HepG2 (cell line): ENCODE measurements around the gene SP7. TPM values are rescaled to one million over a fixed set of nuclear protein-coding genes. Genes with fewer than 3 reads are reported as not detected.
A peak's percentile ranks its signal among the peaks of the same experiment; 100 is the strongest.

Source experiments
- ADNP ChIP-seq: sonication (generic); formaldehyde crosslinking; IDR thresholded peaks from 2 replicates; pipeline ENCODE4 v1.4.0; 2020; ENCODE audit warnings: missing genetic modification reagents
- ATF4 ChIP-seq, 2 experiments: fragments of 450-650 bp in 1 of 2; sonication (generic) in 1 of 2; formaldehyde crosslinking; IDR thresholded peaks; 2 replicates each; pipeline versions ENCODE4 v1.5.0 to v1.8.0; 2020 to 2022; ENCODE audit warnings: mild to moderate bottlenecking in 1 of 2, missing genetic modification reagents in 1 of 2
- CBFB ChIP-seq: sonication (generic); formaldehyde crosslinking; IDR thresholded peaks from 2 replicates; pipeline ENCODE4 v1.4.0; 2020; ENCODE audit warnings: missing genetic modification reagents
- CREBL2 ChIP-seq: sonication (generic); formaldehyde crosslinking; IDR thresholded peaks from 2 replicates; pipeline ENCODE4 v1.8.1; 2023; ENCODE audit warnings: missing genetic modification reagents, mild to moderate bottlenecking, borderline replicate concordance
- DPF2 ChIP-seq: sonication (generic); formaldehyde crosslinking; IDR thresholded peaks from 2 replicates; pipeline ENCODE4 v1.4.0; 2020; ENCODE audit warnings: mild to moderate bottlenecking, low read depth, missing genetic modification reagents, borderline replicate concordance
- GFI1 ChIP-seq: sonication (generic); formaldehyde crosslinking; IDR thresholded peaks from 2 replicates; pipeline ENCODE4 v1.5.0; 2020; ENCODE audit warnings: missing genetic modification reagents, mild to moderate bottlenecking, borderline replicate concordance
- IKZF4 ChIP-seq: sonication (generic); formaldehyde crosslinking; IDR thresholded peaks from 2 replicates; pipeline ENCODE4 v1.5.1; 2020; ENCODE audit warnings: borderline replicate concordance, mild to moderate bottlenecking, low read depth, missing genetic modification reagents; ENCODE audit errors: not compliant biosample characterization
- KDM5B ChIP-seq: sonication (generic); formaldehyde crosslinking; IDR thresholded peaks from 2 replicates; pipeline ENCODE4 v1.4.0; 2020; ENCODE audit warnings: missing genetic modification reagents, mild to moderate bottlenecking, borderline replicate concordance
- KLF12 ChIP-seq: sonication (generic); formaldehyde crosslinking; IDR thresholded peaks from 2 replicates; pipeline ENCODE4 v1.4.0; 2020; ENCODE audit warnings: missing genetic modification reagents, borderline replicate concordance
- NR1H2 ChIP-seq: sonication (generic); formaldehyde crosslinking; IDR thresholded peaks from 2 replicates; pipeline ENCODE4 v1.8.1; 2022; ENCODE audit warnings: low read depth, missing genetic modification reagents, borderline replicate concordance
- NR2F1 ChIP-seq, 2 experiments: fragments of 450-650 bp in 1 of 2; formaldehyde crosslinking in 1 of 2; IDR thresholded peaks; 2 replicates each; pipeline versions ENCODE4 v1.5.0 to v1.6.1; 2016 to 2020; ENCODE audit warnings: mild to moderate bottlenecking in 1 of 2, missing compliant biosample characterization in 1 of 2, missing genetic modification reagents in 1 of 2, moderate library complexity in 1 of 2
- POLR2AphosphoS5 ChIP-seq: IDR thresholded peaks from 2 replicates; pipeline ENCODE4 v1.6.1; 2012; ENCODE audit warnings: low read depth, low read length
- REXO4 ChIP-seq: sonication (generic); formaldehyde crosslinking; IDR thresholded peaks from 2 replicates; pipeline ENCODE4 v1.8.0; 2022; ENCODE audit warnings: missing genetic modification reagents, mild to moderate bottlenecking, borderline replicate concordance
- SIX4 ChIP-seq: sonication (generic); formaldehyde crosslinking; IDR thresholded peaks from 2 replicates; pipeline ENCODE4 v1.4.0; 2020; ENCODE audit warnings: missing genetic modification reagents
- SMAD1 ChIP-seq: sonication (generic); formaldehyde crosslinking; IDR thresholded peaks from 2 replicates; pipeline ENCODE4 v1.4.0; 2020; ENCODE audit warnings: missing genetic modification reagents, low read depth, mild to moderate bottlenecking, borderline replicate concordance
- SMYD3 ChIP-seq: sonication (generic); formaldehyde crosslinking; IDR thresholded peaks from 2 replicates; pipeline ENCODE4 v1.8.1; 2023; ENCODE audit warnings: mild to moderate bottlenecking, missing genetic modification reagents
- SRSF1 ChIP-seq: fragments of 200-400 bp; formaldehyde crosslinking; optimal IDR thresholded peaks from 2 replicates; pipeline ENCODE3; 2017; ENCODE audit warnings: mild to moderate bottlenecking, low read depth, low read length, moderate library complexity
- TBX2 ChIP-seq: sonication (generic); formaldehyde crosslinking; IDR thresholded peaks from 2 replicates; pipeline ENCODE4 v1.5.0; 2020; ENCODE audit warnings: missing genetic modification reagents, mild to moderate bottlenecking, borderline replicate concordance
- UBTF ChIP-seq: sonication (generic); formaldehyde crosslinking; IDR thresholded peaks from 2 replicates; pipeline ENCODE4 v1.4.0; 2020; ENCODE audit warnings: mild to moderate bottlenecking, missing genetic modification reagents
- XBP1 ChIP-seq: sonication (generic); formaldehyde crosslinking; IDR thresholded peaks from 2 replicates; pipeline ENCODE4 v1.5.0; 2020; ENCODE audit warnings: missing genetic modification reagents
- YEATS2 ChIP-seq: sonication (generic); formaldehyde crosslinking; IDR thresholded peaks from 2 replicates; pipeline ENCODE4 v1.4.0; 2020; ENCODE audit warnings: missing genetic modification reagents, borderline replicate concordance
- ZNF225 ChIP-seq: sonication (generic); formaldehyde crosslinking; IDR thresholded peaks from 2 replicates; pipeline ENCODE4 v1.4.0; 2020; ENCODE audit warnings: mild to moderate bottlenecking, missing genetic modification reagents
- ZNF260 ChIP-seq: sonication (generic); formaldehyde crosslinking; IDR thresholded peaks from 2 replicates; pipeline ENCODE4 v1.4.0; 2020; ENCODE audit warnings: missing genetic modification reagents, low read depth, mild to moderate bottlenecking, borderline replicate concordance
- ZNF3 ChIP-seq: IDR thresholded peaks from 2 replicates; pipeline ENCODE4 v1.7.0; 2017; ENCODE audit warnings: inconsistent platforms
- ZNF335 ChIP-seq: sonication (generic); formaldehyde crosslinking; IDR thresholded peaks from 2 replicates; pipeline ENCODE4 v1.4.0; 2020; ENCODE audit warnings: missing genetic modification reagents
- ZNF432 ChIP-seq: sonication (generic); formaldehyde crosslinking; IDR thresholded peaks from 2 replicates; pipeline ENCODE4 v1.5.0; 2020; ENCODE audit warnings: missing genetic modification reagents, mild to moderate bottlenecking, borderline replicate concordance
- ZNF484 ChIP-seq: sonication (generic); formaldehyde crosslinking; IDR thresholded peaks from 2 replicates; pipeline ENCODE4 v1.5.1; 2020; ENCODE audit warnings: mild to moderate bottlenecking, low read depth, missing genetic modification reagents, borderline replicate concordance
- ZNF557 ChIP-seq: sonication (generic); formaldehyde crosslinking; IDR thresholded peaks from 2 replicates; pipeline ENCODE4 v1.4.0; 2020; ENCODE audit warnings: missing genetic modification reagents
- polyA plus RNA-seq, 8 experiments: library from polyadenylated mRNA; depleted of rRNA in 3 of 8; stranded (reverse) in 7 of 8; unstranded in 1 of 8; fragments of >200 nt; fragmentation: Illumina TruSeq in 4 of 8; extraction: Trizol in 4 of 8; gene quantifications; 2 replicates each; pipeline versions ENCODE4 v1.2.1 to v1.2.3, GENCODE V29; 2011 to 2016; ENCODE audit warnings: low read depth in 4 of 8, missing spikeins in 1 of 8, mixed read lengths in 1 of 8; ENCODE audit not compliant: insufficient read depth in 1 of 8
- total RNA-seq, 5 experiments: library from RNA; depleted of rRNA; stranded (reverse); fragments of >200 nt; fragmentation: Illumina TruSeq; extraction: Trizol; gene quantifications; 2 replicates each; pipeline ENCODE4 v1.2.3, GENCODE V29; 2016; ENCODE audit warnings: low read depth in 1 of 5

Gene SP7
- total and polyA plus RNA-seq, 2 of the 13 experiments (the other 11 are each of a cell fraction or from before 2014, with no cell fraction given), result not detected

GRCh38 chr12:53324779-53325510 is 11.2 kb downstream of the SP7 start (continued):
- TF ChIP-seq KLF12 (CRISPR knock-in tag), result peak; percentile 90; the same call in 1 of the 2 replicates
- TF ChIP-seq CBFB (CRISPR knock-in tag), result peak; percentile 37; the same call in 1 of the 2 replicates
- peak; percentile 80 for TF ChIP-seq KDM5B (CRISPR knock-in tag)
- peak; percentile 90 for TF ChIP-seq TBX2 (CRISPR knock-in tag)
- no peak for TF ChIP-seq ADNP (CRISPR knock-in tag)
- TF ChIP-seq DPF2 (CRISPR knock-in tag), result no peak
- TF ChIP-seq NR1H2 (CRISPR knock-in tag), result no peak
- TF ChIP-seq SIX4 (CRISPR knock-in tag), result no peak
- TF ChIP-seq ZNF557 (CRISPR knock-in tag), result no peak
- TF ChIP-seq ATF4 (CRISPR knock-in tag; IDR thresholded peaks at IDR 0.05), result no peak
- no peak for TF ChIP-seq XBP1
- peak; percentile 49; the same call in 1 of the 2 replicates for TF ChIP-seq POLR2AphosphoS5
- TF ChIP-seq CREBL2 (CRISPR knock-in tag), result no peak
- TF ChIP-seq ZNF225, result no peak
- peak; percentile 49 for TF ChIP-seq IKZF4
- no peak; the same call in 1 of the 2 replicates for TF ChIP-seq GFI1
- TF ChIP-seq ZNF335 (CRISPR knock-in tag), result no peak
- TF ChIP-seq SMAD1 (CRISPR knock-in tag), result peak; percentile 69; the same call in 1 of the 2 replicates
- peak; percentile 42 to 63; a peak in 1 of 4 replicates for TF ChIP-seq NR2F1 (CRISPR knock-in tag; IDR thresholded peaks at IDR 0.05)
- no peak for TF ChIP-seq ZNF3
- peak; percentile 57 for TF ChIP-seq SRSF1
- TF ChIP-seq ZNF484, result no peak
- TF ChIP-seq SMYD3 (CRISPR knock-in tag), result 0 out of 2 replicates have a peak, but pooled peaks have one; percentile 70
- peak; percentile 71 for TF ChIP-seq YEATS2
- no peak for TF ChIP-seq ZNF432 (CRISPR knock-in tag)
- TF ChIP-seq REXO4 (CRISPR knock-in tag), result no peak
- TF ChIP-seq UBTF (CRISPR knock-in tag), result peak; percentile 91
- TF ChIP-seq ZNF260, result no peak
